ENCODE results near the gene ARMC7.

DNA sequence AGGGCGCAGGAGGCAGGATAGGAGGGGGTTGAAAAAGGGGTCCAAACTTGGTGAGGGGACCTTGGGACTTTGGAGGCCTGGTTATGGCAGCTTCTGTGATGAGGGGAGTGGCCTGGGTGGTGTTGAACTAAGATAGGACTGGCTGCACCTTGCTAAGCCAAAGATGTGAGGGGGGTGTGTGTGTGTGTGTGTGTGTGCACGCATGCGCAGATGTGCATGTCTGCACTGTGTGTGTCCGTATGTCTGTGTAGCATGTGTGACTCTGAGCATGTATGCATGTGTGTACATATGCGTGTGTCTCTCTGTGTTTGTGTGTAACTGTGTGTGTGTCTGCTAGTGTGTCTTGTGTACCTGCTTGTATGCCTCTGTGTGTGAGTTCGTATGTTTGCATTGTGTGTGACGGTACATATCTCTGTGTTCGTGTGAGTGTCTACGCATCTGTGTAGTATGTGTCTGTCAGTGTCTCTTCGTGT lies 17.9 kb upstream of the ARMC7 start:
- no peak for TF ChIP-seq EZH2 (IDR thresholded peaks at IDR 0.05; ENCODE audit: low read length)
- TF ChIP-seq, protein P1, sequence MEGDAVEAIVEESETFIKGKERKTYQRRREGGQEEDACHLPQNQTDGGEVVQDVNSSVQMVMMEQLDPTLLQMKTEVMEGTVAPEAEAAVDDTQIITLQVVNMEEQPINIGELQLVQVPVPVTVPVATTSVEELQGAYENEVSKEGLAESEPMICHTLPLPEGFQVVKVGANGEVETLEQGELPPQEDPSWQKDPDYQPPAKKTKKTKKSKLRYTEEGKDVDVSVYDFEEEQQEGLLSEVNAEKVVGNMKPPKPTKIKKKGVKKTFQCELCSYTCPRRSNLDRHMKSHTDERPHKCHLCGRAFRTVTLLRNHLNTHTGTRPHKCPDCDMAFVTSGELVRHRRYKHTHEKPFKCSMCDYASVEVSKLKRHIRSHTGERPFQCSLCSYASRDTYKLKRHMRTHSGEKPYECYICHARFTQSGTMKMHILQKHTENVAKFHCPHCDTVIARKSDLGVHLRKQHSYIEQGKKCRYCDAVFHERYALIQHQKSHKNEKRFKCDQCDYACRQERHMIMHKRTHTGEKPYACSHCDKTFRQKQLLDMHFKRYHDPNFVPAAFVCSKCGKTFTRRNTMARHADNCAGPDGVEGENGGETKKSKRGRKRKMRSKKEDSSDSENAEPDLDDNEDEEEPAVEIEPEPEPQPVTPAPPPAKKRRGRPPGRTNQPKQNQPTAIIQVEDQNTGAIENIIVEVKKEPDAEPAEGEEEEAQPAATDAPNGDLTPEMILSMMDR (optimal IDR thresholded peaks at IDR 0.05 in 1 of 3, IDR thresholded peaks at IDR 0.05 in 1 of 3, conservative IDR thresholded peaks at IDR 0.05 in 1 of 3; ENCODE audit: extremely low read depth in 1 of 3, insufficient read depth in 2 of 3, low read length in 3 of 3) = no peak
